ENCODE results near the gene PRKAB1. TPM values are rescaled to one million over a fixed set of nuclear protein-coding genes. Genes with fewer than 3 reads are reported as not detected.

Gene PRKAB1
- total RNA-seq, 4 donors from 2014 or later, result 18.2 to 32.0 (median 25.4) TPM

- peaks cover 0 to 5% (median 0%) of the 10 kb centered on the region in 4 donors for H3K36me3 ChIP-seq
- no peak overlapping the region for H3K4me3 ChIP-seq
- TF ChIP-seq POLR2AphosphoS5 (IDR thresholded peaks at IDR 0.05), result no peak
- TF ChIP-seq CTCF (IDR thresholded peaks at IDR 0.05), result no peak
- no peak for TF ChIP-seq POLR2A (IDR thresholded peaks at IDR 0.05; ENCODE audit: low read depth)
- TF ChIP-seq EP300 (IDR thresholded peaks at IDR 0.05), result no peak
- WGBS, result 93% methylated on average over 4 of the region's 4 CpGs
- no peak overlapping the region for H3K27ac ChIP-seq (replicated peaks in 1 of 4)
- no peaks in the 10 kb centered on the region for H3K27me3 ChIP-seq
- H3K9me3 ChIP-seq, result no peaks in the 10 kb centered on the region
- intact Hi-C loops (cut with DNase I), result no loop called here
- DNase-seq (ENCODE audit: extremely low spot score), result no peak
- H3K4me1 ChIP-seq, result peaks cover 7 to 9% (median 8%) of the 10 kb centered on the region in 4 donors
These were observed 53.4 kb downstream of the PRKAB1 start for GRCh38 chr12:119721306-119721705.

GRCh38 chr12:119725523-119725922 is 57.6 kb downstream of the PRKAB1 start:
- TF ChIP-seq EP300 (IDR thresholded peaks at IDR 0.05) (no peak), CTCF (IDR thresholded peaks at IDR 0.05) (no peak), POLR2AphosphoS5 (IDR thresholded peaks at IDR 0.05) (no peak)
- no peak for DNase-seq (ENCODE audit: extremely low spot score)
- Histone ChIP-seq H3K27me3 (no peaks in the 10 kb centered on the region), H3K27ac (replicated peaks in 1 of 4) (no peak overlapping the region), H3K36me3 (no peaks in the 10 kb centered on the region), H3K4me1 (peaks cover 0 to 23% (median 18%) of the 10 kb centered on the region in 4 donors), H3K4me3 (no peak overlapping the region), H3K9me3 (no peaks in the 10 kb centered on the region)
- intact Hi-C loops (cut with DNase I), result no loop called here
- 90% methylated on average over 3 of the region's 4 CpGs for WGBS

- H3K4me1 ChIP-seq, result peaks cover 0 to 23% (median 18%) of the 10 kb centered on the region in 4 donors
- no peaks in the 10 kb centered on the region for H3K36me3 ChIP-seq
- TF ChIP-seq POLR2AphosphoS5 (IDR thresholded peaks at IDR 0.05) (no peak), EP300 (IDR thresholded peaks at IDR 0.05) (no peak), CTCF (IDR thresholded peaks at IDR 0.05) (no peak), POLR2A (IDR thresholded peaks at IDR 0.05; ENCODE audit: low read depth) (no peak)
- no peak overlapping the region for H3K4me3 ChIP-seq
- intact Hi-C loops (cut with DNase I), result no loop called here
- no peak for DNase-seq (ENCODE audit: extremely low spot score)
- no peaks in the 10 kb centered on the region for H3K9me3 ChIP-seq
- no peaks in the 10 kb centered on the region for H3K27me3 ChIP-seq
- 85% methylated on average over 3 of the region's 3 CpGs for WGBS
- peak overlapping the region; percentile 37 to 66 (median 57) for H3K27ac ChIP-seq (replicated peaks in 1 of 4)
These were observed 59.9 kb downstream of the PRKAB1 start for GRCh38 chr12:119727600-119728443.

GRCh38 chr12:119728444-119728745 is 60.5 kb downstream of the PRKAB1 start:
- DNase-seq (ENCODE audit: extremely low spot score), result no peak
- Histone ChIP-seq H3K27me3 (no peaks in the 10 kb centered on the region), H3K4me3 (no peak overlapping the region), H3K4me1 (peaks cover 0 to 23% (median 18%) of the 10 kb centered on the region in 4 donors), H3K36me3 (peaks cover 0 to under 1% (median 0%) of the 10 kb centered on the region in 4 donors), H3K9me3 (no peaks in the 10 kb centered on the region), H3K27ac (replicated peaks in 1 of 4) (peak overlapping the region; percentile 32 to 66 (median 48))
- intact Hi-C loops (cut with DNase I), result no loop called here
- TF ChIP-seq CTCF (IDR thresholded peaks at IDR 0.05) (no peak), POLR2AphosphoS5 (IDR thresholded peaks at IDR 0.05) (peak; percentile 17 to 44), EP300 (IDR thresholded peaks at IDR 0.05) (no peak), POLR2A (IDR thresholded peaks at IDR 0.05; ENCODE audit: low read depth) (no peak)
- 59% methylated on average over 6 of the region's 6 CpGs for WGBS
